ENCODE data around the gene EXOC3L4.

Gene EXOC3L4

GRCh38 chr14:103141117-103141796, 46.7 kb downstream of the EXOC3L4 start (continued):
- TF ChIP-seq CTCF (tag by site-specific recombination; IDR thresholded peaks at IDR 0.05) (peak; percentile 58), PATZ1 (tag by site-specific recombination; IDR thresholded peaks at IDR 0.05) (0 out of 2 replicates have a peak, but pooled peaks have one; percentile 51), GLIS2 (tag by site-specific recombination; IDR thresholded peaks at IDR 0.05) (peak; percentile 78), ZNF354C (tag by site-specific recombination; IDR thresholded peaks at IDR 0.05; ENCODE audit: borderline replicate concordance, low read depth) (no peak), IKZF3 (tag by site-specific recombination; IDR thresholded peaks at IDR 0.05) (peak; percentile 48; the same call in 1 of the 2 replicates)

- Histone ChIP-seq H3K9me3 (ENCODE audit: control insufficient read depth, insufficient read depth, low read depth, low read length) (no peaks in the 10 kb centered on the region), H3K4me3 (ENCODE audit: low read depth, low read length) (no peak overlapping the region), H3K27ac (ENCODE audit: extremely low read depth, low read depth, low read length) (no peak overlapping the region), H3K4me1 (ENCODE audit: control insufficient read depth, insufficient read depth, low read length) (no peaks in the 10 kb centered on the region), H3K36me3 (ENCODE audit: control insufficient read depth in 2 of 2, insufficient read depth in 1 of 2, low read length in 2 of 2) (no peaks in the 10 kb centered on the region)
- TF ChIP-seq ZNF362 (tag by site-specific recombination; IDR thresholded peaks at IDR 0.05) (no peak), ZNF175 (tag by site-specific recombination; IDR thresholded peaks at IDR 0.05) (no peak), ZNF670 (tag by site-specific recombination; IDR thresholded peaks at IDR 0.05; ENCODE audit: low read depth) (no peak), ZNF501 (tag by site-specific recombination; IDR thresholded peaks at IDR 0.05) (no peak), ZNF660 (tag by site-specific recombination; IDR thresholded peaks at IDR 0.05) (no peak), GFI1B (tag by site-specific recombination; IDR thresholded peaks at IDR 0.05) (no peak), ZIC2 (tag by site-specific recombination; IDR thresholded peaks at IDR 0.05) (no peak), FEZF1 (tag by site-specific recombination; IDR thresholded peaks at IDR 0.05) (no peak)
- POLR2A ChIA-PET, result interaction anchor here (0.6 to 0.9 kb wide), 2 partner anchors 17 to 64 kb away, joined by 3 read pairs; no protein-coding TSS in a partner anchor
- CTCF ChIA-PET, result interaction anchor here (0.6 to 5.1 kb wide), 9 partner anchors 11 to 156 kb away, joined by 3 to 80 read pairs (median 4); partner anchors contain the start of gene TNFAIP2
Measured at GRCh38 chr14:103142026-103142425, 47.5 kb downstream of the EXOC3L4 start.

- Histone ChIP-seq H3K27ac (ENCODE audit: extremely low read depth, low read depth, low read length) (no peak overlapping the region), H3K36me3 (ENCODE audit: control insufficient read depth in 2 of 2, insufficient read depth in 1 of 2, low read length in 2 of 2) (no peaks in the 10 kb centered on the region), H3K4me3 (ENCODE audit: low read depth, low read length) (no peak overlapping the region), H3K9me3 (ENCODE audit: control insufficient read depth, insufficient read depth, low read depth, low read length) (no peaks in the 10 kb centered on the region), H3K4me1 (ENCODE audit: control insufficient read depth, insufficient read depth, low read length) (no peaks in the 10 kb centered on the region)
- ChIA-PET POLR2A (interaction anchor here (0.6 to 0.9 kb wide), 2 partner anchors 18 to 65 kb away, joined by 3 read pairs; no protein-coding TSS in a partner anchor), CTCF (interaction anchor here (0.8 to 5.1 kb wide), 7 partner anchors 12 to 156 kb away, joined by 3 to 80 read pairs (median 4); no protein-coding TSS in a partner anchor)
- no peak for TF ChIP-seq ZFHX2 (tag by site-specific recombination; conservative IDR thresholded peaks at IDR 0.05)
- TF ChIP-seq ZNF133 (tag by site-specific recombination; IDR thresholded peaks at IDR 0.05), result no peak
- no peak for TF ChIP-seq ZNF433 (tag by site-specific recombination; IDR thresholded peaks at IDR 0.05; ENCODE audit: low read depth)
- TF ChIP-seq ZNF157 (tag by site-specific recombination; IDR thresholded peaks at IDR 0.05), result no peak
Measured at GRCh38 chr14:103142721-103143302, 48.3 kb downstream of the EXOC3L4 start.
